Epithelial cell of proximal tubule (primary cell): ENCODE measurements around the gene NIPA2. TPM values are rescaled to one million over a fixed set of nuclear protein-coding genes. Genes with fewer than 3 reads are reported as not detected.

Experiments used
- DNase-seq: peaks from one replicate; pipeline ENCODE4 v3.0.0-alpha.2; 2011; ENCODE audit warnings: low read depth
- H3K4me3 ChIP-seq: 2 replicates; pipeline ENCODE4 v1.5.1; 2011; ENCODE audit warnings: low read depth, mild to moderate bottlenecking, low read length
- CTCF ChIP-seq: conservative IDR thresholded peaks from 2 replicates; pipeline ENCODE4 v1.5.1; 2012; ENCODE audit warnings: low read depth, mild to moderate bottlenecking, low read length
- total RNA-seq: library from RNA; depleted of rRNA; stranded (reverse); fragments of >200 nt; gene quantifications from 2 replicates; pipeline ENCODE4 v1.2.3, GENCODE V29; 2015

The NIPA2 gene
- total RNA-seq, 1 donor from 2014 or later: 54.7 TPM

- no peak for TF ChIP-seq CTCF
- DNase-seq: peak; percentile 65
- no peak overlapping the region for H3K4me3 ChIP-seq
Observed at GRCh38 chr15:22888120-22888859, 49.8 kb downstream of the NIPA2 start.

- no peak overlapping the region for H3K4me3 ChIP-seq
- no peak for DNase-seq
- TF ChIP-seq CTCF: no peak
Observed at GRCh38 chr15:22889146-22889818, 50.8 kb downstream of the NIPA2 start.

- no peak overlapping the region for H3K4me3 ChIP-seq
- no peak for TF ChIP-seq CTCF
- no peak for DNase-seq
Observed at GRCh38 chr15:22890296-22890695, 51.8 kb downstream of the NIPA2 start.

- H3K4me3 ChIP-seq: no peak overlapping the region
- no peak for DNase-seq
- no peak for TF ChIP-seq CTCF
Observed at GRCh38 chr15:22891426-22892210, 53.2 kb downstream of the NIPA2 start.

GRCh38 chr15:22892333-22892732 lies 53.9 kb downstream of the NIPA2 start:
- H3K4me3 ChIP-seq: no peak overlapping the region
- TF ChIP-seq CTCF: no peak
- no peak for DNase-seq

GRCh38 chr15:22893081-22893480 lies 54.6 kb downstream of the NIPA2 start:
- TF ChIP-seq CTCF: no peak
- DNase-seq: no peak
- no peak overlapping the region for H3K4me3 ChIP-seq
